SIG-M5 treated with dmso at 0.1 percent for 504 hours (cell line): ENCODE measurements around the gene BRD4.
"Not testable (repeated sequence)": the region's sequence is repeated elsewhere in the genome, so short reads cannot be mapped to it uniquely, and the experiment has no call there.

Source experiments
- DNase-seq: peaks from one replicate; lab custom pipeline; 2025; ENCODE audit not compliant: unreplicated experiment; lab: John Stamatoyannopoulos, UW

BRD4 gene

DNA sequence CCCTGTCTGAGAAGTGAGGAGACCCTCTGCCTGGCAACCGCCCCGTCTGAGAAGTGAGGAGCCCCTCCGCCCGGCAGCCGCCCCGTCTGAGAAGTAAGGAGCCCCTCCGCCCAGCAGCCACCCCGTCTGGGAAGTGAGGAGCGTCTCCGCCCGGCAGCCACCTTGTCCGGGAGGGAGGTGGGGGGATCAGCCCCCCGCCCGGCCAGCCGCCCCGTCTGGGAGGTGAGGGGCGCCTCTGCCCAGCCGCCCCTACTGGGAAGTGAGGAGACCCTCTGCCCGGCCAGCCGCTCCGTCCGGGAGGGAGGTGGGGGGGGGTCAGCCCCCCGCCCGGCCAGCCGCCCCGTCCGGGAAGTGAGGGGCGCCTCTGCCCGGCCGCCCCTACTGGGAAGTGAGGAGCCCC, 30.7 kb upstream of the BRD4 start:
- DNase-seq, result not testable (repeated sequence)

DNA sequence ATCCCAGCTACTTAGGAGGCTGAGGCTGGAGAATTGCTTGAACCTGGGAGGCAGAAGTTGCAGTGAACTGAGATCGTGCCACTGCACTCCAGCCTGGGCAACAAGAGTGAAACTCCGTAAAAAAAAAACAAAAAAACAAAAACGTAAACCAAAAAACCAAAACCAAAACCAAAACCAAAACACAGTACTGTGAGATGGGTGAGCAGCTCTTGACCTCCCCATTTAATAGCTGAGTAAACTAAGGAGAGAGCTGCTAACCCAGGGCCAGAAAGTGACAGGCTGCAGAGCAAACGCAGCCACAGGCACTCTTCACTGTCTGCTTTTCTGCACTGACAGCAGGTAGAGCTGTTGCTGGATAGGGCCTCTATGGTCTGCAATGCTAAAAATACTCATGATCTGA, 27.7 kb upstream of the BRD4 start:
- not testable (repeated sequence) for DNase-seq

DNA sequence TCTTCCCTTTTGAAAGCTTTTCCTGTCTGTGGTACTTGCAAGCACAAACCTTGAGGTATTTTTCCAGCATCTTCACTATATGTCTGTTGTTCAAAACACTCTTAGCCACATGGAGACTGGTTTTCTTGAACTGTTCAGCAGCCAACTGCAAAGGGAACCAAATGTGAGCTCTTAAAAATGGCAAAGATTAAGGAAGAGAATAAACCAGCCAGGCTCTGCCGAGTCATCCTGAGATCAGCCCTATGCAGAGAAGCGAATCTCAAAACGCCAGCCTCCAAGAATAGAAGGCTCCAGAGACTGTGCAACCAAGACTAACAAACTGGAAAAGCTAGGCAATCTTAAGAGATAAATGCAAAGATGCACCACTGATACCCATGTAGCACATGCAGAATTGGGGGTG, 26.6 kb upstream of the BRD4 start:
- DNase-seq, result no peak

DNA sequence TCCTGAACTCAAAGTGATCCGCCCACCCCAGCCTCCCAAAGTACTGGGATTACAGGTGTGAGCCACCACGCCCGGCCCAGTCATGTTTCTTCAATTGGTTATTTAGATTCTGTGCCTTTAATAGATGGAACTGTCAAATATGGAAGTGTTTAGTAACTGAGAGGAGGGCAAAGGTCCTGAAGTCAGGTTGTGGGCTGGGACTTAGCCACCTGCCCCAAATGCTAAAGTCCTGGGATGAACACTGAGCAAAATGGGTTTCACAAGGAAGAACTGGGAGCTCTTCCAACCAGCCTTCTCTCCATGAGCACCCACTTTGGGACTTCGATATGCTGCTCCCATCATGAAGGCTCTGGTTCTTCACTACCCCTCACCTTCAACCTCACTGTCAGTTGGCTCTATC, 25.6 kb upstream of the BRD4 start:
- DNase-seq, result no peak

DNA sequence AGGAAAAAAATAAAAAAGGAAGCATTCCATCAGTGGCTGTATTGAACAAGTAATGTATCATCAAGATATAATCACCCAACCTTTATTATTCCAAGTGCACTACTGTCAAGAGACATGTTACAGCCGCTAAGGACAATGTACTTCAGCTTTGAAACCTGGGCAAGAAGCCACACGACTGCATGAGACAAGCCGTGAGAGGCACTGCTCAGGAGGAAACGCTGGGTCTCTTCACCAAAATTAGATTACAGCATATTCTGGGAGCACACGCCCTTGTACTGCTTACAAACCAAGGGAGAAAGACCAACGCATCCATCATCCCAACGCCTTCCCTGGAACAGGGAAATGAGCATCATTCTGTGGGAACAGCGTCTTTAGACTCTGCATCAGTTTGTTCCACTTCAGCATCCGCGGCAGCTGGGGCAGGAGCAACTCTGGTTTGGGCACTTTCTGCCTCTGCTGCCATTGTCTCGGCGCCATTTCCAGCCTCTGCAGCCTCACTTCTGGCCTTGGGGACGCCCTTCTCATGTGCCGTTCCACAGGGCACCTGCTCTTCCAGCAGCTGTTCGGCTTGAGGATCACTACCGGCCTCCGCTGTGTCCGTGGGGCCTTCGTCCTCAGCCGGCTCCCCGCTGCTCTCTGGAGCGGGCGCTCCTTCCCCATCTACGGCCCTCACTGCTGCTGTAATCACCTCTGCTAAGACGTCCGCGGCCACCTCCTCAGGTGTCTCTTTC, 22.4 kb upstream of the BRD4 start:
- no peak for DNase-seq

DNA sequence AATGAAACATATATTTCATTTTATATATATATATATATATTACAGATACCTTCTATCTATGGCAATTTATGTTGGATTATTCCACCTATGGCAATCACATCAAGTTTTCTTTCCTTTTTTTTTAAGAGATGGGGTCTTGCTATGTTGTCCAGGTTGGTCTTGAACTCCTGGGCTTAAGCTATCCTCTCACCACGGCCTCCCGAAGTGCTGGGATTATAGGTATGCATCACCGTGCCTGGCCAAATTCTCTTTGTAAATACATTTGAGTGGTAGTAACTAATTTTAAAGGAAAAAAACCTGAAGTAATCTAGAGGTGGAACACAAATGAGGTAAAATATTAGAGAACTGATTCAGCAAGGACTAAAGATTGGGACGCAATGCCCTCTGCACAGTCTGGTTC, 21.6 kb upstream of the BRD4 start:
- DNase-seq, result no peak

DNA sequence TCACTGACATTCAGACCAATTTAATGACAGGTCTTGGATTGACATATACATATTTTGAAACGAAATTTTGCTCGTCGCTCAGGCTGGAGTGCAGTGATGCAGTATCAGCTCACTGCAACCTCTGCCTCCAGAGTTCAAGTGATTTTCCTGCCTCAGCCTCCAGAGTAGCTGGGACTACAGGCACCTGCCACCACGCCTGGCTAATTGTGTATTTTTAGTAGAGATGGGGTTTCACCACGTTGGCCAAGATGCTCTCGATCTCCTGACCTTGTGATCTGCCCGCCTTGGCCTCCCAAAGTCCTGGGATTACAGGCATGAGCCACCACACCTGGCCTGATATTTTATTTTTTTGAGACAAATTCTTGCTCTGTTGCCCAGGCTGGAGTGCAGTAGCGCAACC, 20.2 kb upstream of the BRD4 start:
- not testable (repeated sequence) for DNase-seq

DNA sequence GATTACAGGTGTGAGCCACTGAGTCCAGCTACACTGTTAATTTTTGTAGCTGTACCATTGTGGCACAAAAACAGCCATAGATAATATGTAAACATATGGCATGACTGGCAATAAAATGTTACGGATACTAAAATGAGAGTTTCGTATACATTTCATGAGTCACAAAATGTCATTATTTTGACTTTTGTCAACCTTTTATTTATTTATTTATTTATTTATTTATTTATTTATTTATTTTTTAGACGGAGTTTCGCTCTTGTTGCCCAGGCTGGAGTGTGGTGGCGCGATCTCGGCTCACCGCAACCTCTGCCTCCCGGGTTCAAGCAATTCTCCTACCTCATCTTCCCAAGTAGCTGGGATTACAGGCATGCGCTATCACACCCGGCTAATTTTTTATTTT, 9.0 kb upstream of the BRD4 start:
- not testable (repeated sequence) for DNase-seq

DNA sequence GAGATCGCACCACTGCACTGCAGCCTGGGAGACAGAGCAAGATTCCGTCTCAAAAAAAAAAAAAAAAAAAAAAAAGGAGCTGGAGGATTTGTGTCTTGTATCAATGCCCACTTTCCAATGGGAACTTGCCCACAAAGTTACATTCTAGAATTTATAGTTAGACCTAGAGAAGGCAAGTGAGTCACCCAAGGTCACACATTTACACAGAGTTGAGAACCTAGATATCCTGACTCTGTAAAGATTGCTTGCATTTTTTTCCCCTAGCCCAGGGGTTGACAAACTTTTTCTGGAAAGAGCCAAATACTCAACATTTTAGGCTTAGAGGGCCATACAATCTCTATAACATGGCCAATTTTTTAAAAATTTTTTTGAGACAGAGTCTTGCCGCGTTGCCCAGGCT, 7.7 kb upstream of the BRD4 start:
- DNase-seq, result no peak

DNA sequence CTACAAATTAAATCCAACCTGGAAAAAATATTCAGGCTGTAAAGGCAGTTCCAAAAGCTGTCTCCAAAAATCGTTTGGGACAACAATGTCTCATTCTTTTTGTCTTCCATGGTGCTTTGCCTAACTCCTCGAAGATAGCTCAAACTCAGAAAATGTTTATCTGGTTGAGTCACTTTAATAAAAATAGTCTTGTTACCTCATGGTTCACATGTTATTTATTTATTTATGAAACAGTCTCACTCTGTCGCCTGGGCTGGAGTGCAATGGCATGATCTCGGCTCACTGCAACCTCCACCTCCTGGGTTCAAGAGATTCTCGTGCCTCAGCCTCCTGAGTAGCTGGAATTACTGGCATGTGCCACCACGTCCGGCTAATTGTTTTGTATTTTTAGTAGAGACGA, 4.9 kb upstream of the BRD4 start:
- DNase-seq, result no peak

DNA sequence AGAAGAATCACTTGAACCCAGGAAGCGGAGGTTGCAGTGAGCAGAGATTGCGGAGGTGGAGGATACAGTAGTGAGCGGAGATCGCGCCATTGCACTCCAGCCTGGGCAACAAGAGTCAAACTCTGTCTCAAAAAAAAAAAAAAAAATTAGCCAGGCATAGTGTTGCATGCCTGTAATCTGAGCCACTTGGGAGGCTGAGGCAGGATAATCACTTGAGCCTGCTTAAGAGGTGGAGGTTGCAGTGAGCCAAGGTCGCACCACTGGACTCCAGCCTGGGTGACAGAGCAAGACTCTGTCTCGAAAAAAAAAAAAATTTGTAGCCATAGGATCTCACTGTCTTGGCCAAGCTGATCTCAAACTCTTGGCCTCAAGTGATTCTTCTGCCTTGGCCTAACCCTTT, 3.7 kb upstream of the BRD4 start:
- not testable (repeated sequence) for DNase-seq

DNA sequence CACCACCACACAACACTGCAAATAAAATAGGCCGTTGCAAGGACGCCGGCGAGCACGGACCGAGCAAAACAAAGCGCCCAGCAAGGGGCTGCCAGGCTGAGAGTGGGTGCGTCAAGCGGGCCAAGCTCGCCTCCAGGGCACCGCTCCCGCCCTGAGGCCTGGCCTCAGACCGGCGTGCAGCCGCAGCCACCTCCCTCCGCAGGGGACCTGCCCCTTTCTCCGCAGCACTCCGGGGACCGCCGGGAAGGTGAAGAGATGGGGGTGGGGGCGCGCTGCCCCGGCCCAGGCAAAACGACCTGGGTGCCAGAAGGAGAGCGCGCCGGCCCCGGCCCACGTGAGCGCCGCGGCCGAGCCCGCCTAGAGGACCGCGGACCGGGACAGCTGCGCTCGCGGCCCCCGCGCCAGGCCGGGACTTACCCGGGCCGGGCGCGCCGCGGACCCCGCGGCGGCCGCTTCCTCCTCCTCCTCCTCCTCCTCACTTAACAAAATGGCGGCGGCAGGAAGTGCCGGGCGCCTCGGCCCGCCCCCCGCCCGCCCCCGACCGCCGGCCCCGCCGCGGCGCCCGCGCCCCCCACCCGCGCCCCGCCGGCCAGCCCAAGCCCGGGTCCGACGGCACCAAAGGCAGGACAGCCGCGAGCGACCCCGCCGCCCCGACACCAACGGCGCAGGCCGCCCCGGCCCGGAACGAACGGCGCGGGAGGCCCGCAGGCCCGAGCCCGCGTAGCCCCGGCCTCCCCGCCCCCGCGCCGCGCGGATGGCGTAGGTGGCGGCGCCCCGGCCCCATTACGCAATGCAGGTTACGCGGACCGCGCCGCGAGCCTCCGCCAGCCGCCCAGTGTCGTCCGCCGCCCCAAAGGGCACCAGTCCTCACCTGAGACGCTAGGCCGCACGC, 674 bp downstream of the BRD4 start:
- peak; percentile 28 for DNase-seq

DNA sequence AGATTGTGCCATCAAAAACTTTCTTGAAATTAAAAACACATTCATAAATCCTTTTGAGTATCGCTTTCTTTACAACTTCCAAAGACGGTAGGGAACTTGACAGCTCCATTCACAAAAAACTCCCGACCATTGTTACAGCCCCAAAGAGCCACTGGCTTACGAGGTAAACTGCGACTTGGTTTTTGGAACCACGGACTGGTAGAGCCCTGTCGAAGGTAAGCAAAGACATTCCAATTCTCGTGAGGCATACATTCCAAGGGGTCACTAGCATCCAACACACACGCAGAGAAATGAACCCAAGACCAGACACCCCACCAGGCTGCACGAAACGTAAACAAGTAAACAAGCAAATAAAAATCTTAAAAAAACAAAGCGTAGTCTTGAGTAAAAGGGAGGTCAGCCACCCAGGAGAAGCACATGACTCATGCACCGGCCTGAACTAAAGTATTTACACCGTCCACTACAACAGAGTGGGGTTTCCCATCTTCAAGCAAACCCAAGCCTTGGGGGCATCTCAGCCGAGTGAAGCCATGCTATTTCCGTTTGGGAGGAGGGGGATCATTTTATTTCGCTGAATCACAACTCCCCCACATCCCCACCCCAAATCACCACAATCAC, 1.4 kb downstream of the BRD4 start:
- DNase-seq, result no peak

DNA sequence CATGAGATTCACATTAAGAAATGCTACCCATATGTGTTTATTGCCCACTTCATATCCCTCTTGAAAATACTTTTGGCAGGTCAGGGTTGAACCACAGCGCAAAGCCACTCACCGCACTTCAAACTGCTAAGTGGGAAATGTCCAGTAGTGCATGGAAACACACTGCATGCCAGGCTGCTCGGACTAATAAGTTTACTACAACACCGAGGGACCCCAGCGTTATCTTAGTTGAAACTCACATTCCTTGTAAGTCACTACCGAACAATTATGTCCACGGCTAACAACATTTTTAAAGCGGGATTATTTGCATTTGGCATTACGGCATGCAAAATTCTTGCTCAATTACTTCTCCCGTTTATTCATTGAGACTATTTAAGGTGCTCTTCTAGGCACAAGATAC, 4.0 kb downstream of the BRD4 start:
- DNase-seq, result no peak

DNA sequence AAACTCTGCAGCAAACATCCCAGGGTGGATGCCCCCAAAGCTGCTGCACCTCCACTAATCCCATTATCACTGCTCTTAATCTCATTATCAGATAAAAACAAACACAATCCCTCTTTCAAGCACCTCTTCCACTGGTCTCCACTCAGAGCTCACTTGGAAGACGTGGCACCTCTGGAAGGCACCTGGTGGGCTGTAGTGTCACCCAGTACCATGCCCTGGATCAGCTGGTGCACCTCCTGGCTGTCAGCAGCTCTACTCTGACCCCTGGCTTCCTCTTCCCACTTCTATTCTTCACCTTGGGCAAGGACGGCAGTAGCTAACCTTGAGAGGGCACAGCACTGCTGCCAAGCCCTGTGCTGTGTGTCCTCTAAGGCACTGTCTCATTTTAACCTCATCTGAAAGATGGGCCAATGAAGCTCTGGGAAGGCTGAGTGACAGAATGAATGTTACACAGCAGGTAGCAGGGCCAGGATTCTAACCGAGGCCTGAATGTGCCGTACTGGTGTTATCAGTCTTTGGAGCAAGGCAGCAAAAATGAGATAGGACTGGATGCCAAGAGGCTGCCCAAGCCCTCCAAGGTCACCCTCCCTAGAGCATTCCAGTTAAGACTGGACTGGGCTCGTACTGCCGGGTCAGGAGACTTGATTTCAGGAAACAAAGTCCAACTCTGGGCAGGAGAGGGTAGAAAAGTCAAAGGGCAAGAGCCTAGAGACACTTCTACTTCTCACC, 7.4 kb downstream of the BRD4 start:
- no peak for DNase-seq

DNA sequence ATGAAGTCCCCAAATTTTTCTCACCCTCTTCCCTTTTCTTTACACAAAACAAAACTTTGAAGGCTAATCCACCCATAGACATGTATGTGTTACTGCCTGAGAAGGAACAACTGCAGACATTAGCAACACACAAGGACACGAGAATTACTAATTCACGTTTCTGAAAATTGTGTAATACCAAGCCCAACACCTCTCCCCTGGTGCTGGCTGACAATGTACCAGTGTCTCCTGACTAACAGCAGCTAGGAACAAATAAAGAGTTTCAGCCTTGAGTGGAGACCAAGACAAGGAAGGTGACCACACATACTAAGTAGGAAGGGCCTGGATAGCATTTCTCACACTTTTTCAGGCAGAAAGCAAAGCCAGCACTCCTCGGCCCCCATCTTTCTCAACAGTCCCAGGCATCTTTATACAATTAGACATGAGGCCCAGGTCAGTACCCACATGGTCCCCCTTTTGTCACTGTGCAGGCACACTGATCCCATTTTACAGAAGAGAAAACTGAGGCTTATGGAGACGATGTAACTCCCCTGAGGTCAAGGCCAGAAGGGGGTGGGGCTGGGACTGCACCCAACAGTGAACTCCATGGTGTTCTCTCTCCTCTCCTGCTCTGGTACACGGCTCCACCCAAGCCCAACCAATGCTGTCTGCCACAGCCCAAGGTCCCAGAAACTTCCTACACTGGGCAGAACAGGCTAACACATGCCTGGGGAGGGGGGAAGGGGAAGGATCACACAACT, 8.7 kb downstream of the BRD4 start:
- peak; percentile 54 for DNase-seq

DNA sequence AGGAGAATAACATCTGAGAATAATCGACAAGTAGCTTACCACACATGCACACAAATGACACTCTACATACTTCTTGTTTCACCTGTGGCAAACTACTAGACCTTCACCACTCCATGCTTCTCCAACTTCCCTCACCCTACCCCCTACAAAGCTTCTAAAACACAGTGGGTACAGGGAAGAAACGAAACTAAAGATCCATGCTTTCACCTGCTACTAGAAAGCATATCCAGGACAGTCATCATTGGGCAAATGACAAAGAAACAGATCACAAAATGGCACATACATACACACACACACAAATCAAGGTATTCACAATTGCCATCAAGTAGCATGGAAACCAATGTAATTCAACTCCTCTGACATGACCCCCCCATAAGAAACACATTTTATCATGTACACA, 10.6 kb downstream of the BRD4 start:
- DNase-seq, result no peak

DNA sequence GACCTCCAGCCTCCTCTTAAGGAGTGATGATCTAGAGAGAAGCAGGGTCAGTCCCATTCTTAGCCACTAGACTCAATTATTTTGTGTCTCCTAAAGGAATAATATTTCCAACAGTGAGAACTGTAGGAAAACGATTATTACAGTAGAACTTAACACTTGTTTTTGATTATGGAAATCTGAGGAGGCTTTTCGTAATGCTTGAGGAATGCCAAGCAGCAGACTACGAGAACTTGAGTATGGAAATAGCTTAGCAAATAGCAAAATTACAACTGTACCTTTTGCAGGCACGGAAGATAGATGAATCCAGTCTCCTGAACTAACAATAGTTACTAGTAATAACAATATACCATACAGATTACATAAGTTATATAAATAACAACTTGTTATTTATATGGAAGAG, 12.2 kb downstream of the BRD4 start:
- DNase-seq, result no peak

DNA sequence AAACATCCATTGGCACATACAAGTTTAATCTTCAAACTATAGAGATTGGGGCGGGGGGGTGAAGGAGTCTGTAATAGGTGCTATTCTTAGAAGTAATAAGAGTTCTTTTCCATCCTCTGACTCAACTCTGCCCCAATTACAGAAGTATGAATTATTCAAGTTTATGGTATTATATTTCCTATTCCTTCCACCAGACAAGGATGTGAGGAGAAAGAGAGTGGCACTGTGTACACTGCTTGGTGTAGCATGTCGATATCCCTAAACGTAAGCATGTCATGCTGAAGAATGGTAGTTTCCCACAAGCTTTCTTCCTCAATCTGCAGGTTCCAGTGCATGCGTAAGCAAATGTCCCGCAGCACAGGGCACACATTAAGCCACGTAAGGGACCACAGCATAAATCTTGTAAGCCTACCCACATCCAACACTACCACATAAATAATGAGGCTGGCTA, 14.1 kb downstream of the BRD4 start:
- no peak for DNase-seq

DNA sequence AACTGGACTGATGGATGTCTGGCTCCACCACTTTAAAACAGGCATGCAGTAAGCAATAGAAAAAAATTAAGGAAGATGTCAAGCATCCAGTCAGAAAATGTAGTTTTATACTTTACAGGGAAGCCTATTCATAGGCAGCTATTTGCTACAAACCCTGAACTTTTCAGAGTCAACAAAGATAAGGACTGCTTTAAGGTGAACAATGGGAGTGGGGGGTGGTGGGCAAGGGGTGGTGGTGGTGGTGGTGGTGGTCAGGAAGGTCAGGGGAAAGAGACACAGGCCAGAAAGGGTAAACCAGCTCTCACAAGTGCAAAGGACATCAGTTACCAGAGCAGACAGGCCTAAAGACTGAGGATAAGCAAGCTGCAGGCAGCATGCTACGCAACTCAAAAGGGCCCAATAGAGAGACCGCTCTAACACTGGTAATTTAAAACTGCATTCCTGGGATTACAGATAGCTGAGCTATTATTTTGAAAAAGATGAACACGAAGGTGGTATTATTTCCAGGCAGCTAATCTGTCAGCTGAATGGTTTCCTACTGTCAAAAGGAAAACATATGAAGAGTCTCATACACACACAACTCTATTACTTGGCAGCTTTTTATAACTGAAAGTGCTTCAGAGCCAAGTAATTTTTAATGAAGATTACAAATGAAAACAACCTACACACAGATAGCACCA, 14.8 kb downstream of the BRD4 start:
- DNase-seq, result no peak
